ENCODE results near the gene EIF4E3. TPM values are rescaled to one million over a fixed set of nuclear protein-coding genes. Genes with fewer than 3 reads are reported as not detected.

The EIF4E3 gene
- polyA plus RNA-seq, 2 of the 4 experiments (the other 2 are of a cell fraction): 2.3 to 5.5 TPM

DNA sequence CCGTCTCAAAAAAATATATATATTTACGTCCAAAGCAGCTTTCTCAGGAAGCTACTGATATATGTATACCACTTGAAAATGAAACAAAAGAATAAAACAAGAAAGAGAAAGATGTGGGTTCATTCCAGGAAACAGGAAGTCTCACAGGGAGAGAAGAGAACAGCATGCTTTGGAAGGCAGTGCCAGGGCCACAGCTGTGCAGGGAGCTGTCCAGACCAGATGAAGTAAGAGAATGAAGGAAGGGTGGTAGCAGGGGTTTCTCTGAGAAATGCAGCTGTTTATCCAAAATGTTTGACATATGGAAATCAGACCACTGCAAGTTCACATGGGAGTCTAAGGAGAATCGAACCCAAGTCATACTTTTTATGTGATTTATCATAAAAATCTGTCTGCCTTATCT is 19.5 kb upstream of the EIF4E3 start:
- H3K4me1 ChIP-seq: no peaks in the 10 kb centered on the region
- no peak overlapping the region for H3K4me3 ChIP-seq
- FAIRE-seq: no peak
- 46% methylated on average over 3 of the region's 3 CpGs for WGBS (ENCODE audit: missing lambda C conversion rate)
- no peak for DNase-seq (ENCODE audit: low read depth in 1 of 2, low spot score in 1 of 2)
- POLR2A ChIA-PET: no interaction called here
- no peak for ATAC-seq
- no peak overlapping the region for H3K27ac ChIP-seq
- no peak overlapping the region for H3K4me2 ChIP-seq
- no peak for TF ChIP-seq HOXB13 (CRISPR knock-in tag; IDR thresholded peaks at IDR 0.05; ENCODE audit: low read depth)
- TF ChIP-seq, protein P1, sequence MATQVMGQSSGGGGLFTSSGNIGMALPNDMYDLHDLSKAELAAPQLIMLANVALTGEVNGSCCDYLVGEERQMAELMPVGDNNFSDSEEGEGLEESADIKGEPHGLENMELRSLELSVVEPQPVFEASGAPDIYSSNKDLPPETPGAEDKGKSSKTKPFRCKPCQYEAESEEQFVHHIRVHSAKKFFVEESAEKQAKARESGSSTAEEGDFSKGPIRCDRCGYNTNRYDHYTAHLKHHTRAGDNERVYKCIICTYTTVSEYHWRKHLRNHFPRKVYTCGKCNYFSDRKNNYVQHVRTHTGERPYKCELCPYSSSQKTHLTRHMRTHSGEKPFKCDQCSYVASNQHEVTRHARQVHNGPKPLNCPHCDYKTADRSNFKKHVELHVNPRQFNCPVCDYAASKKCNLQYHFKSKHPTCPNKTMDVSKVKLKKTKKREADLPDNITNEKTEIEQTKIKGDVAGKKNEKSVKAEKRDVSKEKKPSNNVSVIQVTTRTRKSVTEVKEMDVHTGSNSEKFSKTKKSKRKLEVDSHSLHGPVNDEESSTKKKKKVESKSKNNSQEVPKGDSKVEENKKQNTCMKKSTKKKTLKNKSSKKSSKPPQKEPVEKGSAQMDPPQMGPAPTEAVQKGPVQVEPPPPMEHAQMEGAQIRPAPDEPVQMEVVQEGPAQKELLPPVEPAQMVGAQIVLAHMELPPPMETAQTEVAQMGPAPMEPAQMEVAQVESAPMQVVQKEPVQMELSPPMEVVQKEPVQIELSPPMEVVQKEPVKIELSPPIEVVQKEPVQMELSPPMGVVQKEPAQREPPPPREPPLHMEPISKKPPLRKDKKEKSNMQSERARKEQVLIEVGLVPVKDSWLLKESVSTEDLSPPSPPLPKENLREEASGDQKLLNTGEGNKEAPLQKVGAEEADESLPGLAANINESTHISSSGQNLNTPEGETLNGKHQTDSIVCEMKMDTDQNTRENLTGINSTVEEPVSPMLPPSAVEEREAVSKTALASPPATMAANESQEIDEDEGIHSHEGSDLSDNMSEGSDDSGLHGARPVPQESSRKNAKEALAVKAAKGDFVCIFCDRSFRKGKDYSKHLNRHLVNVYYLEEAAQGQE (IDR thresholded peaks at IDR 0.05): no peak
- no peak for TF ChIP-seq EHMT2 (IDR thresholded peaks at IDR 0.05; ENCODE audit: low read depth)
- TF ChIP-seq CHD4 (IDR thresholded peaks at IDR 0.05; ENCODE audit: borderline replicate concordance): no peak
- TF ChIP-seq RAD21 (conservative IDR thresholded peaks at IDR 0.05 in 1 of 2, IDR thresholded peaks at IDR 0.05 in 1 of 2): no peak
- no peak for TF ChIP-seq GATA3 (IDR thresholded peaks at IDR 0.05; ENCODE audit: borderline replicate concordance)
- no peak for TF ChIP-seq JUN (IDR thresholded peaks at IDR 0.05)
- no peak for TF ChIP-seq ZC3H11A (IDR thresholded peaks at IDR 0.05)
- no peak for TF ChIP-seq FOSL2 (IDR thresholded peaks at IDR 0.05)
- no peak for TF ChIP-seq FOSL2 (CRISPR knock-in tag; IDR thresholded peaks at IDR 0.05)
- TF ChIP-seq, protein P2, sequence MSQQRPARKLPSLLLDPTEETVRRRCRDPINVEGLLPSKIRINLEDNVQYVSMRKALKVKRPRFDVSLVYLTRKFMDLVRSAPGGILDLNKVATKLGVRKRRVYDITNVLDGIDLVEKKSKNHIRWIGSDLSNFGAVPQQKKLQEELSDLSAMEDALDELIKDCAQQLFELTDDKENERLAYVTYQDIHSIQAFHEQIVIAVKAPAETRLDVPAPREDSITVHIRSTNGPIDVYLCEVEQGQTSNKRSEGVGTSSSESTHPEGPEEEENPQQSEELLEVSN (IDR thresholded peaks at IDR 0.05; ENCODE audit: borderline replicate concordance, low read depth): no peak
- no peak for TF ChIP-seq NFE2L2 (conservative IDR thresholded peaks at IDR 0.05; ENCODE audit: low read length)
- TF ChIP-seq NR3C1 (IDR thresholded peaks at IDR 0.05): no peak
- TF ChIP-seq NPAS2 (CRISPR knock-in tag; IDR thresholded peaks at IDR 0.05; ENCODE audit: borderline replicate concordance): no peak
- TF ChIP-seq, protein P3, sequence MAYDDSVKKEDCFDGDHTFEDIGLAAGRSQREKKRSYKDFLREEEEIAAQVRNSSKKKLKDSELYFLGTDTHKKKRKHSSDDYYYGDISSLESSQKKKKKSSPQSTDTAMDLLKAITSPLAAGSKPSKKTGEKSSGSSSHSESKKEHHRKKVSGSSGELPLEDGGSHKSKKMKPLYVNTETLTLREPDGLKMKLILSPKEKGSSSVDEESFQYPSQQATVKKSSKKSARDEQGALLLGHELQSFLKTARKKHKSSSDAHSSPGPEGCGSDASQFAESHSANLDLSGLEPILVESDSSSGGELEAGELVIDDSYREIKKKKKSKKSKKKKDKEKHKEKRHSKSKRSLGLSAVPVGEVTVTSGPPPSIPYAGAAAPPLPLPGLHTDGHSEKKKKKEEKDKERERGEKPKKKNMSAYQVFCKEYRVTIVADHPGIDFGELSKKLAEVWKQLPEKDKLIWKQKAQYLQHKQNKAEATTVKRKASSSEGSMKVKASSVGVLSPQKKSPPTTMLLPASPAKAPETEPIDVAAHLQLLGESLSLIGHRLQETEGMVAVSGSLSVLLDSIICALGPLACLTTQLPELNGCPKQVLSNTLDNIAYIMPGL (CRISPR knock-in tag; IDR thresholded peaks at IDR 0.05; ENCODE audit: borderline replicate concordance): no peak
- no peak for TF ChIP-seq TP53 (CRISPR knock-in tag; IDR thresholded peaks at IDR 0.05)
- TF ChIP-seq, protein P4, sequence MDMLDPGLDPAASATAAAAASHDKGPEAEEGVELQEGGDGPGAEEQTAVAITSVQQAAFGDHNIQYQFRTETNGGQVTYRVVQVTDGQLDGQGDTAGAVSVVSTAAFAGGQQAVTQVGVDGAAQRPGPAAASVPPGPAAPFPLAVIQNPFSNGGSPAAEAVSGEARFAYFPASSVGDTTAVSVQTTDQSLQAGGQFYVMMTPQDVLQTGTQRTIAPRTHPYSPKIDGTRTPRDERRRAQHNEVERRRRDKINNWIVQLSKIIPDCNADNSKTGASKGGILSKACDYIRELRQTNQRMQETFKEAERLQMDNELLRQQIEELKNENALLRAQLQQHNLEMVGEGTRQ (IDR thresholded peaks at IDR 0.05): no peak
- TF ChIP-seq MYC (IDR thresholded peaks at IDR 0.05; ENCODE audit: borderline replicate concordance, low read length): no peak
- no peak for TF ChIP-seq SMC3 (IDR thresholded peaks at IDR 0.05)
- TF ChIP-seq CTCF (IDR thresholded peaks at IDR 0.05): no peak
- H3K9me3 ChIP-seq: peaks cover 33% of the 10 kb centered on the region
- CTCF ChIA-PET: interaction anchor here (0.8 to 1.8 kb wide), 2 partner anchors 14 to 16 kb away, joined by 3 to 6 read pairs; no protein-coding TSS in a partner anchor

Measured in A549 (cell line).